HG02571 (cell line): ENCODE data around the gene ODF4.
"Not testable (repeated sequence)": the region's sequence is repeated elsewhere in the genome, so short reads cannot be mapped to it uniquely, and the experiment has no call there.

Experiments used
- ATAC-seq: cut with Tn5 transposase; IDR thresholded peaks from one replicate; pipeline ENCODE4 v1.9.1; 2021; ENCODE audit warnings: mild to moderate bottlenecking, moderate library complexity; ENCODE audit not compliant: unreplicated experiment

The ODF4 gene

DNA sequence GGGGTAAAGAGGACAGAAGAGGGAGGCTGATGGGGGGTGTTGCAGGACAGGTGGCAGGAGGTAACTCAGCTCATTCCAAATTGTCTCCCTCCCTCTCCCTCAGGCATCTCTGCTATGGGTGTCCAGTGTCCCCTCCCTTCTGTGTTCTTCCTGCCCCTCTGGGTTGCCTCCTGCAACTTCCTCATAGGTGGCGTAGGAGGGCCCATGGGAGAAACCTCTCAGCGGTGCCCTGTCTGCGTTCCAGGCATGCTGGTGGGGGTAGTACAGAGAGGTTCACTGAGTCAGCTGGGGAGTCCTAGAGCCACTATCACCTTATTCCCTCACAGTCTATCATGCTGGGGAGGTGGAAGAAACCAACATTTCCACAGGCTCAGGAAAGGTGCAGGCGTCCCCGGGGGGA lies 14.7 kb upstream of the ODF4 start:
- no peak for ATAC-seq

DNA sequence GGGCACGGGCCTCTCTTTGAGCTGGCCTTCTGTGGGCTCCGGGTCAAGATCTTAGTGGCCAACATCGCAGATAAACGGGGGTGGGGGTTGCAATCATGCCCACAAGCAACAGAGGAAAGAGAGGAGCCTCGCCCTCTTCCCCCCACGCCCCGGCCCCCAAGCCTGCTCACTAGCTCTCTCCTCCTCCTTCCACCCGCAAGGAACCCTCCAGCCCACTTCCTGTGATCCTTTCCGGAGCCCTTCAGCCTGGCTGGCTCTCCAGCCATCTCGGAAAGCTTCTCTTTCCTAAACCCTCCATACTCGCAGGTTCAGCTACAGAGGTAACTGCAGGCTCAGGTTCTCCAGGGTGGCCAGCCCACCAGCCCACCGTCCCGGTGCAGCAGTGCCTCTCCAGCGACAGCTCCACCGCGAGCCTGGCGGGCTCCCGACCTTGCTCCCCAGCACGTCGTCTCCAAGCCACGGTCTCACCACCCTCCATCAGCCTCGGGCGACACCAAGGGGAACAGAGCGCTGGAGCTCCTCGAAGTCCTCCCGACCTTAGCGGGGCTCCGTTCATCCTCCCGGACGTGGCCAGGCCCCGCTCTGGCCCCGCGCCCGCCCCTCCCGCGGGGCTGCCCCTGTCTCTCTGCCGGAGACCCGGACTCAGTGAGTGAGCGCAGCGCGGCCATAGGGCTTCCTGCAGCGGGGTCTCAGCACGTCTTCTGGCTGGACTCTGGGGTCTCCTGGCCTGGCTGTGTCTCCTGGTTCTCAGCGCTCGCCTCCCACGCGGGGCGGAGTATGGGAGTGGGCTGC lies 12.9 kb upstream of the ODF4 start:
- ATAC-seq: no peak

DNA sequence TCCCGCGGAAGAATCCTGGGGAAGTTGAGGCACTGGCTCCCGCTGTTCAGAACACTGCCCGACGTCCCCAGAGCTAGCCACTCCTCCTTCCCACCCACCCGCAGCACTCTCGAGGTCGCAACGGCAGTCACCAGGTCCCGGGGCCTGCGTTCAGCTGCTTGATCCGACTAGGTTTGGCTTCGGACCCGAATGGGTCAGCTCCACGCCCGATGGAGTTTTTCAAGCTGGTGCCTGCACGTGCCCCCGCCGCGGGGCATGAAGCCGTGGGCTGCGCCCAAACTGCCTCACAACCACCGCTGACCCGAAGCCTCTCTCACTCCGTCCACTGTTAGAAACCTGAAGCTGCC lies 12.4 kb upstream of the ODF4 start:
- no peak for ATAC-seq

- ATAC-seq: no peak
These were observed 7.5 kb upstream of the ODF4 start for GRCh38 chr17:8332128-8332527.

DNA sequence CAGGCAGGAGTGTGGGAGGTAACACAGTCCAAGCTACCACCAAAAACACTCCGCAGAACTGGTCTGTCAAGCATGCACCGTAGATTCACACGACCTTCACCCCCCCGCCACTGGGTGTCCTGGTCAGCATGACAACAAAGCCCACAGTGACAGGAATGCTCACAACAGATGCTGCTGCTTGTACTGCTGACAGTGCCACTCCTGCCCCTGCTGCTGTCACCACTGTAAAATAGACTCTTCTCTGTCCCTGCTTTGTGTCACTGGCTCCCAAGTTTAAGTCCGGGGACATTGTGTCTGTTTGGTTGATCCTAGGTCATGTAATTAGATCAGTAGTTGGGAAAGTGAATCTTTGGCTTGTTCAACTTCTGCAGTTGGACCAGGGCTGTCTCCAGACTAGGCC lies 7.0 kb upstream of the ODF4 start:
- no peak for ATAC-seq

- no peak for ATAC-seq
These were observed 6.4 kb upstream of the ODF4 start for GRCh38 chr17:8333281-8333680.

- no peak for ATAC-seq
These were observed 1.6 kb upstream of the ODF4 start for GRCh38 chr17:8337802-8338752.

GRCh38 chr17:8338753-8339140 lies 893 bp upstream of the ODF4 start:
- no peak for ATAC-seq

DNA sequence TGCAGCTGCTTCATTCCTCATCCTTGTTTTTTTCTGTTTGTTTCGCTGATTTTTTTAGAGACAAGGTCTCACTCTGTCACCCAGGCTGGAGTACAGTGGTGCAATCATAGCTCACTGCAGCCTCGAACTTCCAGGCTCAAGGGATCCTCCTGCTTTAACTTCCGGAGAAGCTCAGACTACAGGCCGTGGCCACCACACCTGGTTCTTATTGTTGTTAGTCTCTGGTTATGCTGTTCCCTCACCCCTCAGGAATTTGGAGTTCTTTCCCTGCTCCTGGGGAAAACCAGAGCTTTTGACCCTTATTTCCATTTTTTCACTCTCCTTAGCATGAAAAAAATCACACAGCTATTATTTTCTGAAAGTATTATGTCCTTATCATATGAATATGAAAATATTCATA lies 1.8 kb downstream of the ODF4 start:
- no peak for ATAC-seq

- no peak for ATAC-seq
These were observed 5.5 kb downstream of the ODF4 start for GRCh38 chr17:8345052-8345690.

DNA sequence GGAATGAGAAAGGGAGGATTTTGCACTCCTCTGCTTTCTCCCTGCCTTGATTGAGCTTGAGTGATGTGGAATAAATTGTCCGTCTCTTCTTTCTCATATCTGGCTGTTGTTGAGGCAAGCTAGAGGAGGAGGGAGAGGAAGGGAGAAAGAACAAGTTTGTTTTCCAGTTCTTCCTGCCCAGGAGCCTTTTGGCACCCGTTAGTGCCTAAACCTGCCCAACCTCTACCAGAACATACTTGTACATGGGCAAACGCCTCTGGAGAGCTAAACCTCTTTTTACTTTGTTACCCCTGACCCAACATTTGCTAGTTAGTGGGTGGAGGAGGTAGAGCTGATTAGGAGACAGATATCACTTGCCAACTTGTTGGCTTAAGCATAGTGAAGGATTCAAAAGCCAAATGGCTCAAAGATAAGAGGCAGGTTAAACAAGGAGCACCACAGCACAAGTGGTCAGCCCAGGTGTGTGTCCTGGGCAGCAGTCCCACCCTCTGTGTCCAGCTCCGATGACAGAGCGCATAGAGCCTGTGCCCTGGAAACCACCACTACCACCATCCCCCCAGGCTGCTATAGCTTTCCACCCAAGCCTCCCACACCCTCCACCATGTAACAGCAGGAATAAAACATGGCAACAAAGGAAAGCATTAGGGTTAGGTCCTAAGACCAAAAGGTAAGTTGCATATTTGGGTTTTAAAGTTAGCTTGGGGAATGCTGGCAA lies 6.5 kb downstream of the ODF4 start:
- ATAC-seq: no peak

DNA sequence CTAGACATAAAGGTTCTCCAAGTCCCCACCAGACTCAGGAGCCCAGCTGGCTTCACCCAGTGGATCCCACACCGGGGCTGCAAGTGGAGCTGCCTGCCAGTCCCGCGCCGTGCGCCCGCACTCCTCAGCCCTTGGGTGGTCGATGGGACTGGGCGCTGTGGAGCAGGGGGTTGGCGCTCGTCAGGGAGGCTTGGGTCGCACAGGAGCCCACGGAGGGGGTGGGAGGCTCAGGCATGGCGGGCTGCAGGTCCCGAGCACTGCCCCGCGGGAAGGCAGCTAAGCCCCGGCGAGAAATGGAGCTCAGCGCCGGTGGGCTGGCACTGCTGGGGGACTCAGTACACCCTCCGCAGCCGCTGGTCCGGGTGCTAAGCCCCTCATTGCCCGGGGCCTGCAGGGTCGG lies 7.4 kb downstream of the ODF4 start:
- not testable (repeated sequence) for ATAC-seq

GRCh38 chr17:8350339-8350738 lies 10.7 kb downstream of the ODF4 start:
- no peak for ATAC-seq

GRCh38 chr17:8353736-8354135 lies 14.1 kb downstream of the ODF4 start:
- no peak for ATAC-seq

DNA sequence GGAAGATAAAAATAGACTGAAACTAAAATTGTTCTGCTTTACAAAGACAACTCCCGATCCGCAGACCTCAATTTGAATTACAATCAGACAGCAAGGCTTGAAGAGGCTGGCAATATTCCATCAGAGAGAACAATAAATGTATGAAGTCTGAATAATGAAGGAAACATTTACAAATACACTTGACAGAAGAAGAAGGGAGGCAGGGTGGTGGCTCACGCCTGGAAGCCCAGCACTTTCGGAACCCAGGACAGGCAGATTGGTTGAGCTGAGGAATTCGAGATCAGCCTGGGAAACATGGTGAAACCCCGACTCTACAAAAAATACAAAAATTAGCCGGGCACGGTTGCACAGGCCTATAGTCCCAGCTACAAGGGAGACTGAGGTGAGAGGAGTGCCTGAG lies 14.6 kb downstream of the ODF4 start:
- ATAC-seq: no peak

DNA sequence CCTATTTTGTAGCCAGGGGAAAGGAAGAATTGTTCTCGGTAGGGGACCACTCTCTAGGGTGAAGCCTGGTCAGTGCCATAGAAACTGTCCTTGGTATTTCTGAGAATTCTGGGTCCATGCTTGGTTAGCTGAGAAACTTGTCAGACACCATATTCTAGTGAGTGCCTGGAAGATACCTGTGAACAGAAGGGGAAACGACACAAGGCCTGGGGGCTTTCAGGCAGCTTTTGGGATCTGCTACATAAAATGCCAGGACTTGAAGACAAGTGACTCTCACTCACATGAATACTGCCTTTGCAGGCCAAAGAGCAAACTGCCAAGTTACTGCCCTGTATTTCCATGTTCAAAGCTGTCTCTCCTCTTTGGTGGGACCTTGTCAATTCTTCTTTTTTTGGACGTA lies 18.3 kb downstream of the ODF4 start:
- no peak for ATAC-seq

GRCh38 chr17:8359769-8360168 lies 20.1 kb downstream of the ODF4 start:
- no peak for ATAC-seq

- ATAC-seq: no peak
These were observed 20.6 kb downstream of the ODF4 start for GRCh38 chr17:8360260-8360659.

DNA sequence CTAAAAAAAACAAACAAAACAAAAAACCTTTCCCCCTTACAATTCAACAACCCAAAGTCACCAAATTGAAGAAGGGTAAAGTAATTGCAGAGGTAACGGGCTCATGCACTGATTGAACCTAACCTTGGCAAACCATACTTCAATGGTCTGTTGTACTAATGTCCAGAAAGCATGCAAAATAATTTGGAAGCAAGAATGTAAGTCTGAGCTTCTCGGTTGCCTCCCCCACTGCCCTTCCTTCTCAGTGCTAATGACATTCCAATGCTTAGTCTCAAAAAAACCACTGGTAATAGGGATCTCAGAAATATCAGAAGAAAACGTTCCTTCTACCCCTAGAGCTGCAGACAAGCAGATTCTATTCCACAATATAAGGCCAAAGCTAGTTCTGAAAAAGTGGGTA lies 21.1 kb downstream of the ODF4 start:
- no peak for ATAC-seq

GRCh38 chr17:8362651-8363332 lies 23.2 kb downstream of the ODF4 start:
- ATAC-seq: no peak

- ATAC-seq: no peak
These were observed 25.5 kb downstream of the ODF4 start for GRCh38 chr17:8365143-8365542.
